Skeletal muscle tissue (tissue), 4 donors: ENCODE results near the gene OXA1L. TPM values are rescaled to one million over a fixed set of nuclear protein-coding genes. Genes with fewer than 3 reads are reported as not detected.

Experiments
- H3K27ac ChIP-seq: one replicate; pipeline ENCODE4 v1.7.0; 2013; ENCODE audit warnings: mild to moderate bottlenecking, low read depth, low read length, inconsistent platforms
- H3K27me3 ChIP-seq, 3 donors: one replicate each; pipeline ENCODE4 v1.7.0; 2013; ENCODE audit warnings: low read length in 3 of 3; ENCODE audit not compliant: control insufficient read depth in 3 of 3, insufficient read depth in 3 of 3
- H3K36me3 ChIP-seq, 3 donors: one replicate each; pipeline ENCODE4 v1.7.0; 2013; ENCODE audit warnings: low read length in 3 of 3; ENCODE audit not compliant: control insufficient read depth in 3 of 3, insufficient read depth in 3 of 3
- H3K4me1 ChIP-seq, 3 donors: one replicate each; pipeline ENCODE4 v1.7.0; 2013; ENCODE audit warnings: low read length in 3 of 3, mild to moderate bottlenecking in 3 of 3; ENCODE audit not compliant: control insufficient read depth in 3 of 3, insufficient read depth in 3 of 3
- H3K4me3 ChIP-seq, 3 donors: one replicate each; pipeline ENCODE4 v1.7.0; 2013; ENCODE audit warnings: low read length in 3 of 3
- H3K9ac ChIP-seq, 3 donors: one replicate each; pipeline ENCODE4 v1.7.0; 2013; ENCODE audit warnings: low read length in 3 of 3, mild to moderate bottlenecking in 3 of 3, moderate library complexity in 2 of 3, low read depth in 1 of 3
- H3K9me3 ChIP-seq, 3 donors: one replicate each; pipeline ENCODE4 v1.7.0; 2013; ENCODE audit warnings: low read length in 3 of 3; ENCODE audit not compliant: control insufficient read depth in 3 of 3
- total RNA-seq: library from RNA; depleted of rRNA; stranded (reverse); fragments of >200 nt; gene quantifications from one replicate; pipeline ENCODE4 v1.2.3, GENCODE V29; 2014
- donor health status: Osteomylitis.

Gene OXA1L
- total RNA-seq, 1 donor from 2014 or later = 79.9 TPM

DNA sequence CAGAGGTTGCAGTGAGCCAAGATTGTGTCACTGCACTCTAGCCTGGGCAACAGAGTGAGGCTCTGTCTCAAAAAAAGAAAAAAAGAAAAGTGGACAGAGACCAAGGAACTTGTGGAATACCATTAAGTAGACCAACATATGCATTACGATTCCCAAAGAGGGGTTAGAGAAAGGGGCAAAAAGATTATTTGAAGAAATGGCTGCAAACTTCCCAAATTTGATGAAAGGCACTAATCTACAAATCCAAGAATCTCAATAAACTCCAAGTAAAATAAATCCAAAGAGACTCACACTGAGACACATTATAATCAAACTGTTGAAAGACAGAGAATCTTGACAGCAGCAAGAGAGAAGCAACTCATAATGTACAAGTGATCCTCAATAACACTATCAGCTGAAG lies 4.8 kb upstream of the OXA1L start:
- H3K27ac ChIP-seq = no peak overlapping the region
- H3K4me1 ChIP-seq = peaks cover 0 to 4% (median 3%) of the 10 kb centered on the region in 3 donors

DNA sequence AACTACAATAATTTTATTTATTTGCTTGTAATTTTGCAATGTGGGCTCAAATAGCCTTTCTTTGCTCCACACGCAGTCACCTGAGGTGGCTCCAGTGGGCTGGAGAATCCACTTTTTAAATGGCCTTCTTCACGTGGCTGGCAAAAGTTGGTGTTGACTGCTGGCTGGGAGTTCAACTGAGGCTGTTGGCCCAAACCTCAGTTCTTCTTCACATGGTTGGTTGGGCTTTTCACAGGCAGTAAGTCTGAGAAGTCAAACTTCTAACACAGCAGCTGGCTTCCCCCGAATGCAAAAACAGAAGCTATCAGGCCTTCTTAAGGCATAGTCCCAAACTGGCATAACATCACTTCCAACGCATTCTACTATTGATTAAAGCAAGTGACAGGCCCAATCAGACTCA lies 2.1 kb upstream of the OXA1L start:
- peaks cover 8 to 12% (median 11%) of the 10 kb centered on the region in 3 donors for H3K36me3 ChIP-seq
- H3K4me3 ChIP-seq = no peak overlapping the region
- peaks cover 17 to 23% (median 20%) of the 10 kb centered on the region in 3 donors for H3K4me1 ChIP-seq
- H3K27ac ChIP-seq = no peak overlapping the region
- H3K9ac ChIP-seq = no peak overlapping the region
- no peaks in the 10 kb centered on the region for H3K9me3 ChIP-seq
- H3K27me3 ChIP-seq = no peaks in the 10 kb centered on the region

More for the DNA sequence above, 4.8 kb upstream of the OXA1L start:
- H3K27me3 ChIP-seq = no peaks in the 10 kb centered on the region
- H3K9me3 ChIP-seq = no peaks in the 10 kb centered on the region
- H3K4me3 ChIP-seq = no peak overlapping the region
- H3K9ac ChIP-seq = no peak overlapping the region
- H3K36me3 ChIP-seq = peaks cover 0 to 6% (median 2%) of the 10 kb centered on the region in 3 donors

DNA sequence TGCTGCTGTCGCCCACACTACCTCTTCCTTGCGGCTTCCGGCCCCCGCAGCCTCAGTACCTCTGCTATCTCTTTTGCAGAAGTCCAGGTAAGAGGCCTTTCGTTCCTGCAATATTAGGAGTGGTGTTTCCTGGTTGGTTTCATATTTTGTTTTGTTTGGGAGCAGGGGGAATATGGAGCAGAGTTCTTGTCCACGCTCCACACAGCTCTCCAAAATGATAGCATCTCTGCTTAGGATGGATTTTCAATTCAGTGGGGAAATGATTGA lies 768 bp downstream of the OXA1L start:
- Histone ChIP-seq H3K36me3 (peaks cover 31 to 37% (median 33%) of the 10 kb centered on the region in 3 donors), H3K27me3 (no peaks in the 10 kb centered on the region), H3K9ac (peak overlapping the region; percentile 89 to 95 (median 94)), H3K4me1 (peaks cover 17 to 23% (median 20%) of the 10 kb centered on the region in 3 donors), H3K4me3 (peak overlapping the region; percentile 96 to 99 (median 98)), H3K9me3 (no peaks in the 10 kb centered on the region), H3K27ac (peak overlapping the region; percentile 79)

DNA sequence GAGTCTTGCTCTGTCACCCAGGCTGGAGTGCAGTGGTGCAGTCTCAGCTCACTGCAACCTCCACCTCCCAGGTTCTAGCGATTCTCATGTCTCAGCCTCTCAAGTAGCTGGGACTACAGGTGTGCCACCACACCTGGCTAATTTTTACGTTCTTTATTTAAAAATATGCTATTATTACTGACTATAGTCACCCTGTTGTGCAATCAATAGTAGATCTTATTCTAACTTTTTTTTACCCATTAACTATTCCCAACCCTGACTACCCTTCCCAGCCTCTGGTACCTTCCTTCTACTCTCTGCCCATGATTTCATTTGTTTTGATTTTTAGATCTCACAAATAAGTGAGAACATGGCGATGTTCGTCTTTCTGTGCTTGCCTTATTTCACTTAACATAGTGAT lies 2.5 kb downstream of the OXA1L start:
- H3K9me3 ChIP-seq = no peaks in the 10 kb centered on the region
- H3K9ac ChIP-seq = no peak overlapping the region
- peaks cover 17 to 23% (median 20%) of the 10 kb centered on the region in 3 donors for H3K4me1 ChIP-seq
- no peaks in the 10 kb centered on the region for H3K27me3 ChIP-seq
- peaks cover 38 to 42% (median 41%) of the 10 kb centered on the region in 3 donors for H3K36me3 ChIP-seq
- H3K4me3 ChIP-seq = no peak overlapping the region
- no peak overlapping the region for H3K27ac ChIP-seq

DNA sequence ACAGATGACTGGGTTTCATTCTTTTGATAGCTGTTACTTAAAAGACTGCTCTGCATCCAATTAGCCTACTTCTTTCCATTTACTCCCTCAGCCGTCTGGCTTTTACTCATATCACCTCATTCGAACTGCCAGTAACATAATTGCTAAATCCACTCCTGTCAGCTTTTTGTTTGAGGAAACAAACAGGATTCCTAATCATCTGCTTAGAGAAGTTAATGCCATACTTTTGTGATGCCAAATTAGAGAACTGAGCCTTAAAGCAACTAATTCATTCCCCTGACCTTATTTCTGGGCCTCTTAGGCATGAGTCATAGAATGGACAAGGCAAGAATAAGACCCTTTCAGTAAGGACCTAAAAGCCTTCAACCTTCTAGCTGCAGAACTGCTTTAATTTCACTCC lies 2.9 kb downstream of the OXA1L start:
- Histone ChIP-seq H3K9ac (no peak overlapping the region), H3K36me3 (peaks cover 38 to 42% (median 41%) of the 10 kb centered on the region in 3 donors), H3K4me3 (no peak overlapping the region), H3K27me3 (no peaks in the 10 kb centered on the region), H3K27ac (no peak overlapping the region), H3K9me3 (no peaks in the 10 kb centered on the region), H3K4me1 (peaks cover 17 to 23% (median 20%) of the 10 kb centered on the region in 3 donors)

DNA sequence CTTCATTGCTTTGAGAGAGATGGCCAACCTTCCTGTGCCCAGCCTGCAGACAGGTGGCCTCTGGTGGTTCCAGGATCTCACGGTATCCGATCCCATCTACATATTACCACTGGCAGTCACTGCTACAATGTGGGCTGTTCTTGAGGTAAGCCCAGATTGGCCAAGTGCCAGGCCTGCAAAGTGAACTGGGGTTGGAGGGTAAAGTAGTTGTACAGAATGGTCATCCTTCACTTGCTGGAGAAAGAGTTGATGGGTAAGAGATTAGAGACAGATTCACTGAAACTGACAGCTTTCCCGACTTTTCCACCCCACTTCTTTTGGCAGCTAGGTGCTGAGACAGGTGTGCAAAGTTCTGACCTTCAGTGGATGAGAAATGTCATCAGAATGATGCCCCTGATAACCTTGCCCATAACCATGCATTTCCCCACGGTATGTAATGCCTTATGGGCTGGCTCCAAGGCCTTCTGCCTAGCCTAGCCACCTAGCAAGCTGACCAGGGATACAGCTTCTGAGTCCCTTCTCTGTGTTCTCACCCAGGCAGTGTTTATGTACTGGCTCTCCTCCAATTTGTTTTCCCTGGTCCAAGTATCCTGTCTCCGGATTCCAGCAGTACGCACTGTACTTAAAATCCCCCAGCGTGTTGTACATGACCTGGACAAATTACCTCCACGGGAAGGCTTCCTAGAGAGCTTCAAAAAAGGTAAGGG lies 4.1 kb downstream of the OXA1L start:
- Histone ChIP-seq H3K27me3 (no peaks in the 10 kb centered on the region), H3K36me3 (peaks cover 38 to 42% (median 41%) of the 10 kb centered on the region in 3 donors), H3K4me3 (no peak overlapping the region)

DNA sequence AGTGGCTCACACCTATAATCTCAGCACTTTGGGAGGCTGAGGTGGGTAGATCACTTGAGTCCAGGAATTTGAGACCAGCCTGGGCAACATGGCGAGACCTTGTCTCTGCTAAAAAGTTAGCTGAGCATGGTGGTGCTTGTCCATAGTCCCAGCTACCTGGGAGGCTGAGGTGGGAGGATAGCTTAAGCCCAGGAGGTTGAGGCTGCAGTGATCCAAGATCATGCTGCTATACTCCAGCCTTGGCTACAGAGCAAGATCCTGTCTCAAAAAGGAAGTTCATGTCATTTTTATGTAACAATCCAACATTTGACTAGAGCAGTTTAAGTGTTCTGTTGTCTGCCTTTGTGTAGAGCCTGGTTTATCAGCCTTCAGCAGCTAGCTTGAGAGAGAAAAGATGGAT lies 6.2 kb downstream of the OXA1L start:
- no peak overlapping the region for H3K9ac ChIP-seq
- no peak overlapping the region for H3K4me3 ChIP-seq
- peaks cover 8 to 9% (median 9%) of the 10 kb centered on the region in 3 donors for H3K4me1 ChIP-seq
- peaks cover 38 to 42% (median 41%) of the 10 kb centered on the region in 3 donors for H3K36me3 ChIP-seq
- H3K27me3 ChIP-seq = no peaks in the 10 kb centered on the region
- H3K9me3 ChIP-seq = no peaks in the 10 kb centered on the region
- H3K27ac ChIP-seq = no peak overlapping the region

More for the DNA sequence above, 4.1 kb downstream of the OXA1L start:
- Histone ChIP-seq H3K4me1 (peaks cover 17 to 23% (median 20%) of the 10 kb centered on the region in 3 donors), H3K9ac (no peak overlapping the region), H3K9me3 (no peaks in the 10 kb centered on the region), H3K27ac (no peak overlapping the region)

DNA sequence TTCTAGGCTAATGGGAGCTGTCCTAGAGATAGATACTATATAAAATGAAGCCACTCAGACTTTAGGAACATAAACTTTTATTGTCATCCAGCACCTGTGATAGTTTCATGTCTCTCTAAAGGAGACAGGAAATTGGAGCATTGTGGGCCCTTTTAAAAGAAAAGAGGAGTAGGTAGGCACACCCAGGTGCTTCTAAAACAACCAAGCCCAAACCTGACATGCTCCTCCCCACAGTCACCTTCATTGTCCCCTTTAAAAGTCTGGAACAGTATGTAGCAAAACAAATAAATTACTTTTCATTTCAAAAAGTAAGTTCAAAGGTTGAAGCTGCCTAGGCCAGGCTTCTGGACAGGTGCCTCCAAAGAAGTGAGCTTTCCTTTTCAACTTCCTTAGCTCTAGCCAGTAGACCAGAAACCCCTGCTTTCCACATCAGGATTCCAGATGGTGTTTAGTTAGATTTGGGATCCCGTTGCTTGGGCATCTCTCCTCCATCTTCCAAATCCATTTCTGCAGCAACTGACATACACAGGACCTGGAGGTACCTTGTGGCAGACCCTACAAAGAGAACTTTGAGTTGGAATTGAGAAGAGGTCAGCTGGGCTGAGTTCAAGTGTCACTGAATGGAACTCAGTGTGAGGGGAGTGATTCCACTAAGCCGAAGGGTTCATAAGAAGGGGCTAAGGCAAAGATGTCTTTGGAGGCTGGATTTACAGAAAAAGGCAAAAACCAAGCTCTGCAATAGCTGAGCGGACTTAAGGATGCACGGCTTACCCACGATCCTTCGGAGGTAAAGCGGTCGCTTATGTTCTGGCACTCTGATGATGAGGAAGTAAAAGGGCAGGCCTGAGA lies 6.9 kb downstream of the OXA1L start:
- H3K36me3 ChIP-seq = peaks cover 34 to 40% (median 38%) of the 10 kb centered on the region in 3 donors

DNA sequence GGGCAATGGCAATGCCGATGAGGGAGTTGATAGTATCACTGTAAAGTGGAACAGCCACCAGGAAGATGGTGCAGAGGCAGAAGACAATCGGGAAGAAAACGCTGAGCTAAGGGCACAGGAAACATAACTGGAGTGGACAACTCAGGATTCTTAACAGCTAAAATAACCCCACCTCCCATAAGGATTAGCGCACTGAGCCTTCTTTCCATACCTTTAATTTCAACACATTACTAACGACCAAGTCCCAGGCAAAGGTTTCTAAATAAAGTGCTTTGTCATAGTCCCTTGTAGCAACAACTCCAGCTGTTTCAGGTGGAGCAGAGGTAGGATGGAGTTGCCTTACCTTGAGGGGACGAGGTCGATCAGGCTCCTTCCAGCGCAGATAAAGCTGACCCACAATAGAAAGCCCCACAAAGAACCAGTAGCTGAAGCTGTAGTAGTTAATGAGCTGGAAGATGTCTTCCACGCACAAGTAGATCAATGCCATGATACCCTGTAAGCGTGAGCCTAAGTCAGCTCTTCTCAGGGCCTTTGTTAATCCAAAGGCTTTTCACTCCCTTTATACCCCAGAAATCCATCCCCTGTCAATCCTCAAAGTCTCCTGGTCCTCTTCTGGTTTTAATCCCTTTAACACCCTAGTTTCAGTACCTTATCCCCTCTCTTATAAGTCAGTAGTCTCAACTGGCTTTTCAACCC lies 7.7 kb downstream of the OXA1L start:
- H3K9me3 ChIP-seq = no peaks in the 10 kb centered on the region
- H3K4me1 ChIP-seq = no peaks in the 10 kb centered on the region
- H3K36me3 ChIP-seq = peaks cover 32 to 38% (median 35%) of the 10 kb centered on the region in 3 donors
- no peak overlapping the region for H3K27ac ChIP-seq
- no peak overlapping the region for H3K9ac ChIP-seq
- no peak overlapping the region for H3K4me3 ChIP-seq
- H3K27me3 ChIP-seq = no peaks in the 10 kb centered on the region

More for the DNA sequence above, 6.9 kb downstream of the OXA1L start:
- Histone ChIP-seq H3K27me3 (no peaks in the 10 kb centered on the region), H3K27ac (no peak overlapping the region), H3K9ac (no peak overlapping the region), H3K9me3 (no peaks in the 10 kb centered on the region), H3K4me1 (peaks cover 2 to 3% (median 2%) of the 10 kb centered on the region in 3 donors), H3K4me3 (no peak overlapping the region)
